HCT116 (cell line): ENCODE data around the gene MRAS. TPM values are rescaled to one million over a fixed set of nuclear protein-coding genes. Genes with fewer than 3 reads are reported as not detected.

Experiments used
- ATAC-seq: fragments of 200-7000 bp; cut with Tn5 transposase; 2 replicates; pipeline ENCODE4 v1.9.1; 2020; ENCODE audit warnings: mild to moderate bottlenecking, moderate library complexity
- BruUV-seq: library from RNA; stranded (reverse); fragments of 400-500 nt; replicated peaks from 2 replicates; lab custom pipeline; 2021; lab: Mats Ljungman, UMichigan
- CTCF ChIA-PET: fragments of 300-600 bp; sonication (Branson Sonifier 250); formaldehyde crosslinking; loops from one replicate; lab custom pipeline; 2021; ENCODE audit warnings: antibody characterized with exemption; lab: Charles Lee
- POLR2A ChIA-PET: fragments of 300-600, 350-600 bp; sonication (Branson Sonifier 250); formaldehyde crosslinking; loops from one replicate; lab custom pipeline; 2021; ENCODE audit warnings: antibody characterized with exemption; lab: Charles Lee
- RAD21 ChIA-PET, 2 experiments: fragments of 300-600 bp; sonication (Branson Sonifier 250); formaldehyde crosslinking; loops; one replicate each; lab custom pipeline; 2023; ENCODE audit warnings: low total read pairs in 2 of 2; ENCODE audit not compliant: uncharacterized antibody in 2 of 2, unreplicated experiment in 2 of 2, low non-redundant PET in 1 of 2; lab: Charles Lee
- DNase-seq: peaks from one replicate; pipeline ENCODE4 v3.0.0-alpha.2; 2010; ENCODE audit warnings: low read depth, low spot score
- H2AFZ ChIP-seq: fragments of 200-600 bp; shearing (Covaris generic), sonication (generic); 2 replicates; pipeline ENCODE4 v1.6.1; 2017; ENCODE audit warnings: low read depth, mixed run types, mixed read lengths, antibody characterized with exemption, low read length; ENCODE audit not compliant: poor library complexity, severe bottlenecking
- H3K27ac ChIP-seq: 2 replicates; pipeline ENCODE4 v1.5.1; 2012; ENCODE audit warnings: low read depth, low read length
- H3K27me3 ChIP-seq: fragments of 200-600 bp; sonication (generic); 2 replicates; pipeline ENCODE4 v1.6.1; 2016; ENCODE audit warnings: mixed run types, low read length, mixed read lengths; ENCODE audit not compliant: insufficient read depth
- H3K36me3 ChIP-seq, 2 experiments: fragments of 200-500 bp in 1 of 2; fragments of 200-600 bp in 1 of 2; sonication (Bioruptor generic) in 1 of 2; sonication (generic) in 1 of 2; 2 replicates each; pipeline versions ENCODE4 v1.5.1 to v1.6.1; 2014 to 2016; ENCODE audit warnings: low read length in 2 of 2, inconsistent platforms in 1 of 2, mixed read lengths in 1 of 2, mixed run types in 1 of 2; ENCODE audit not compliant: insufficient read depth in 2 of 2, control insufficient read depth in 1 of 2
- H3K4me1 ChIP-seq, 2 experiments: fragments of 200-600 bp in 1 of 2; sonication (generic) in 1 of 2; 2 replicates each; pipeline versions ENCODE4 v1.5.1 to v1.6.1; 2012 to 2017; ENCODE audit warnings: low read length in 2 of 2, inconsistent platforms in 1 of 2, mild to moderate bottlenecking in 1 of 2, mixed read lengths in 1 of 2, mixed run types in 1 of 2, moderate library complexity in 1 of 2; ENCODE audit not compliant: insufficient read depth in 2 of 2, control insufficient read depth in 1 of 2
- H3K4me2 ChIP-seq: fragments of 200-600 bp; sonication (generic); 2 replicates; pipeline ENCODE4 v1.6.1; 2017; ENCODE audit warnings: mixed run types, low read length, mixed read lengths
- H3K4me3 ChIP-seq, 2 experiments: fragments of 200-600 bp in 1 of 2; sonication (generic) in 1 of 2; replicated peaks in 1 of 2; 2 replicates each; pipeline ENCODE4 v1.5.1; 2011 to 2016; ENCODE audit warnings: low read length in 2 of 2, control low read depth in 1 of 2, low read depth in 1 of 2, mild to moderate bottlenecking in 1 of 2, mixed read lengths in 1 of 2, mixed run types in 1 of 2
- H3K79me2 ChIP-seq: fragments of 200-600 bp; sonication (generic); 2 replicates; pipeline ENCODE4 v1.6.1; 2017; ENCODE audit warnings: mild to moderate bottlenecking, mixed run types, low read length, moderate library complexity, mixed read lengths; ENCODE audit not compliant: insufficient read depth
- H3K9ac ChIP-seq: fragments of 200-600 bp; sonication (generic); 2 replicates; pipeline ENCODE4 v1.6.1; 2016; ENCODE audit warnings: low read length, mixed read lengths
- H3K9me2 ChIP-seq: fragments of 200-600 bp; sonication (generic), shearing (Covaris generic); 2 replicates; pipeline ENCODE4 v1.6.1; 2017; ENCODE audit warnings: mixed run types, mild to moderate bottlenecking, moderate library complexity; ENCODE audit not compliant: insufficient read depth
- H3K9me3 ChIP-seq, 2 experiments: fragments of 200-500 bp in 1 of 2; fragments of 200-600 bp in 1 of 2; sonication (Bioruptor generic) in 1 of 2; sonication (generic) in 1 of 2; 2 replicates each; pipeline ENCODE4 v1.6.1; 2014 to 2017; ENCODE audit warnings: low read length in 2 of 2, mixed read lengths in 2 of 2, inconsistent platforms in 1 of 2, low read depth in 1 of 2, mild to moderate bottlenecking in 1 of 2, mixed run types in 1 of 2, moderate library complexity in 1 of 2; ENCODE audit not compliant: control insufficient read depth in 1 of 2, insufficient read depth in 1 of 2
- H4K20me1 ChIP-seq: fragments of 200-600 bp; sonication (generic), shearing (Covaris generic); 2 replicates; pipeline ENCODE4 v1.6.1; 2017; ENCODE audit warnings: mixed run types, mild to moderate bottlenecking, moderate library complexity; ENCODE audit not compliant: insufficient read depth
- CTCF ChIP-seq, 3 experiments: fragments of 200-600 bp in 1 of 3; sonication (generic) in 1 of 3; IDR thresholded peaks in 2 of 3; conservative IDR thresholded peaks in 1 of 3; 2 replicates each; pipeline ENCODE4 v1.5.1; 2012 to 2017; ENCODE audit warnings: low read depth in 2 of 3, low read length in 2 of 3, antibody characterized with exemption in 1 of 3, borderline replicate concordance in 1 of 3, control low read depth in 1 of 3, mild to moderate bottlenecking in 1 of 3, mixed read lengths in 1 of 3, mixed run types in 1 of 3, moderate library complexity in 1 of 3; ENCODE audit not compliant: insufficient read depth in 1 of 3
- EGR1 ChIP-seq: IDR thresholded peaks from 2 replicates; pipeline ENCODE4 v1.6.1; 2012; ENCODE audit warnings: low read depth
- ELF1 ChIP-seq: IDR thresholded peaks from 2 replicates; pipeline ENCODE4 v1.6.1; 2012; ENCODE audit warnings: low read depth, borderline replicate concordance
- EZH2 ChIP-seq: fragments of 200-600 bp; sonication (generic); IDR thresholded peaks from 2 replicates; pipeline ENCODE4 v1.6.1; 2017; ENCODE audit warnings: antibody characterized with exemption, mixed run types
- JUND ChIP-seq: IDR thresholded peaks from 2 replicates; pipeline ENCODE4 v1.6.1; 2012
- MAX ChIP-seq: IDR thresholded peaks from 2 replicates; pipeline ENCODE4 v1.6.1; 2012
- POLR2AphosphoS5 ChIP-seq: IDR thresholded peaks from 2 replicates; pipeline ENCODE4 v1.6.1; 2011; ENCODE audit warnings: mild to moderate bottlenecking, low read depth, low read length, moderate library complexity
- SRF ChIP-seq: IDR thresholded peaks from 2 replicates; pipeline ENCODE4 v1.6.1; 2012; ENCODE audit warnings: low read depth
- TCF7L2 ChIP-seq: IDR thresholded peaks from 2 replicates; pipeline ENCODE4 v1.7.0; 2011; ENCODE audit warnings: borderline replicate concordance, inconsistent platforms; ENCODE audit not compliant: insufficient read depth, insufficient read length; ENCODE audit errors: extremely low read depth
- YY1 ChIP-seq: IDR thresholded peaks from 2 replicates; pipeline ENCODE4 v1.6.1; 2011; ENCODE audit warnings: low read length, low read depth, moderate library complexity, mild to moderate bottlenecking; ENCODE audit not compliant: insufficient replicate concordance; ENCODE audit errors: extremely low read depth
- ZBTB33 ChIP-seq: IDR thresholded peaks from 2 replicates; pipeline ENCODE4 v1.6.1; 2011; ENCODE audit warnings: mild to moderate bottlenecking, low read length, moderate library complexity; ENCODE audit not compliant: insufficient replicate concordance; ENCODE audit errors: extremely low read depth
- ZFX ChIP-seq: fragments of 450-650 bp; IDR thresholded peaks from 2 replicates; pipeline ENCODE4 v1.6.1; 2017
- ZNF274 ChIP-seq: fragments of 200-500 bp; sonication (Bioruptor generic); IDR thresholded peaks from 2 replicates; pipeline ENCODE4 v1.6.1; 2014; ENCODE audit warnings: mild to moderate bottlenecking, low read depth, low read length, inconsistent platforms
- intact Hi-C: fragments of 100-400 bp; cut with micrococcal nuclease; formaldehyde crosslinking; loops from 2 replicates; pipeline ENCODE4 v1.10.0; 2022
- total RNA-seq: library from RNA; stranded (reverse); gene quantifications from one replicate; pipeline ENCODE4 v1.2.1, GENCODE V29; 2021; ENCODE audit not compliant: unreplicated experiment

Gene MRAS
- total RNA-seq, 1 experiment from 2014 or later: 13.5 TPM

- no peak overlapping the region for H3K9ac ChIP-seq
- ATAC-seq (no peak), DNase-seq (no peak)
- H3K4me1 ChIP-seq: no peaks in the 10 kb centered on the region
- no peak for TF ChIP-seq TCF7L2
- TF ChIP-seq EZH2: no peak
- no peak for TF ChIP-seq ZNF274
- TF ChIP-seq ELF1: no peak
- TF ChIP-seq SRF: no peak
- no peak for TF ChIP-seq JUND
- TF ChIP-seq ZFX: no peak
- no peak for TF ChIP-seq MAX
- no peak for TF ChIP-seq CTCF (IDR thresholded peaks at IDR 0.05 in 2 of 3, conservative IDR thresholded peaks at IDR 0.05 in 1 of 3; ENCODE audit: borderline replicate concordance in 1 of 3, insufficient read depth in 1 of 3, low read depth in 2 of 3, low read length in 2 of 3)
- no peak for TF ChIP-seq EGR1
- no peak for TF ChIP-seq ZBTB33
- no peak for TF ChIP-seq POLR2AphosphoS5
- TF ChIP-seq YY1: no peak
- H3K4me2 ChIP-seq: no peak overlapping the region
- intact Hi-C loops: no loop called here
- no peaks in the 10 kb centered on the region for H4K20me1 ChIP-seq
- H3K79me2 ChIP-seq: no peaks in the 10 kb centered on the region
- no peaks in the 10 kb centered on the region for H3K9me2 ChIP-seq
- no peak overlapping the region for H3K4me3 ChIP-seq
- H2AFZ ChIP-seq: no peak overlapping the region
- ChIA-PET RAD21 (no interaction called here), CTCF (no interaction called here), POLR2A (no interaction called here)
- H3K27ac ChIP-seq: no peak overlapping the region
- H3K9me3 ChIP-seq: no peaks in the 10 kb centered on the region
- no peaks in the 10 kb centered on the region; a peak in 1 of 4 replicates for H3K36me3 ChIP-seq
- H3K27me3 ChIP-seq: no peaks in the 10 kb centered on the region
- no TSS peak for BruUV-seq
These were observed 27.1 kb downstream of the MRAS start for GRCh38 chr3:138375447-138375846.
